ENCODE measurements around the gene HPS6. TPM values are rescaled to one million over a fixed set of nuclear protein-coding genes. Genes with fewer than 3 reads are reported as not detected.

Gene HPS6
- total RNA-seq, 1 donor from 2014 or later = 22.8 TPM

GRCh38 chr10:102069071-102069470, 3.9 kb downstream of the HPS6 start:
- no peak for DNase-seq (ENCODE audit: low spot score)

GRCh38 chr10:102072673-102073527, 7.8 kb downstream of the HPS6 start:
- peak; percentile 88 for DNase-seq (ENCODE audit: low spot score)

GRCh38 chr10:102083541-102083940, 18.4 kb downstream of the HPS6 start:
- no peak for DNase-seq (ENCODE audit: low spot score)

GRCh38 chr10:102085336-102085735, 20.2 kb downstream of the HPS6 start:
- no peak for DNase-seq (ENCODE audit: low spot score)

- no peak for DNase-seq (ENCODE audit: low spot score)
These were observed 21.0 kb downstream of the HPS6 start for GRCh38 chr10:102086196-102086595.

- no peak for DNase-seq (ENCODE audit: low spot score)
These were observed 25.6 kb downstream of the HPS6 start for GRCh38 chr10:102090772-102091171.

- no peak for DNase-seq (ENCODE audit: low spot score)
These were observed 31.3 kb downstream of the HPS6 start for GRCh38 chr10:102096449-102096848.

GRCh38 chr10:102101152-102101551, 36.0 kb downstream of the HPS6 start:
- no peak for DNase-seq (ENCODE audit: low spot score)

- DNase-seq (ENCODE audit: low spot score) = no peak
These were observed 37.3 kb downstream of the HPS6 start for GRCh38 chr10:102102421-102102820.

GRCh38 chr10:102106998-102107397, 41.8 kb downstream of the HPS6 start:
- DNase-seq (ENCODE audit: low spot score) = no peak

GRCh38 chr10:102109166-102110116, 44.3 kb downstream of the HPS6 start:
- DNase-seq (ENCODE audit: low spot score) = no peak

- DNase-seq (ENCODE audit: low spot score) = no peak
These were observed 46.1 kb downstream of the HPS6 start for GRCh38 chr10:102111276-102111675.

GRCh38 chr10:102112210-102112817, 47.2 kb downstream of the HPS6 start:
- DNase-seq (ENCODE audit: low spot score) = no peak

- DNase-seq (ENCODE audit: low spot score) = no peak
These were observed 48.3 kb downstream of the HPS6 start for GRCh38 chr10:102113261-102113955.

- DNase-seq (ENCODE audit: low spot score) = no peak
These were observed 49.1 kb downstream of the HPS6 start for GRCh38 chr10:102113956-102114857.

- peak; percentile 89 for DNase-seq (ENCODE audit: low spot score)
These were observed 49.9 kb downstream of the HPS6 start for GRCh38 chr10:102114861-102115618.

GRCh38 chr10:102115775-102116174, 50.6 kb downstream of the HPS6 start:
- DNase-seq (ENCODE audit: low spot score) = no peak

GRCh38 chr10:102116656-102117055, 51.5 kb downstream of the HPS6 start:
- DNase-seq (ENCODE audit: low spot score) = no peak
